Caco-2 (cell line): Measurements from ENCODE around the gene FAAP100. TPM values are rescaled to one million over a fixed set of nuclear protein-coding genes. Genes with fewer than 3 reads are reported as not detected.

Experiments
- BruUV-seq: library from RNA; stranded (reverse); fragments of 400-500 nt; replicated peaks from 2 replicates; lab custom pipeline; 2021; lab: Mats Ljungman, UMichigan
- CTCF ChIA-PET: fragments of 300-600 bp; sonication (Branson Sonifier 250); formaldehyde crosslinking; loops from one replicate; lab custom pipeline; 2022; ENCODE audit warnings: antibody characterized with exemption; lab: Charles Lee
- POLR2A ChIA-PET: fragments of 300-600 bp; sonication (Branson Sonifier 250); formaldehyde crosslinking; loops from one replicate; lab custom pipeline; 2022; ENCODE audit warnings: antibody characterized with exemption; lab: Charles Lee
- DNase-seq, 2 experiments: peaks; one replicate each; pipeline versions ENCODE4 v3.0.0 to v3.0.0-alpha.2; 2020 to 2022
- H3K27me3 ChIP-seq: replicated peaks from 2 replicates; pipeline ENCODE4 v1.6.0; 2011; ENCODE audit warnings: low read length; ENCODE audit not compliant: control insufficient read depth, insufficient read depth
- H3K36me3 ChIP-seq: 2 replicates; pipeline ENCODE4 v1.5.1; 2011; ENCODE audit warnings: low read length; ENCODE audit not compliant: control insufficient read depth, insufficient read depth
- H3K4me1 ChIP-seq: fragments of 250-450 bp; sonication (Bioruptor Pico); 2 replicates; pipeline ENCODE4 v1.5.1; 2020; ENCODE audit warnings: mild to moderate bottlenecking
- H3K4me3 ChIP-seq: 2 replicates; pipeline ENCODE4 v1.5.1; 2011; ENCODE audit warnings: low read depth, mild to moderate bottlenecking, control low read depth, low read length
- H3K9me3 ChIP-seq: fragments of 250-450 bp; sonication (Bioruptor Pico); 2 replicates; pipeline ENCODE4 v1.5.1; 2020; ENCODE audit warnings: mild to moderate bottlenecking, moderate library complexity
- H3K27ac Mint-ChIP-seq: one replicate; pipeline ENCODE4 v1.8.0; 2022; ENCODE audit warnings: mixed read lengths; ENCODE audit not compliant: unreplicated experiment
- H3K27me3 Mint-ChIP-seq: one replicate; pipeline ENCODE4 v1.8.0; 2022; ENCODE audit warnings: mixed read lengths; ENCODE audit not compliant: insufficient read depth, unreplicated experiment
- H3K36me3 Mint-ChIP-seq: one replicate; pipeline ENCODE4 v1.8.0; 2022; ENCODE audit warnings: mild to moderate bottlenecking, mixed read lengths; ENCODE audit not compliant: insufficient read depth, unreplicated experiment
- H3K4me1 Mint-ChIP-seq: one replicate; pipeline ENCODE4 v1.8.0; 2022; ENCODE audit warnings: low read depth, mixed read lengths; ENCODE audit not compliant: unreplicated experiment
- H3K4me3 Mint-ChIP-seq: one replicate; pipeline ENCODE4 v1.8.0; 2022; ENCODE audit warnings: mild to moderate bottlenecking, moderate library complexity, mixed read lengths; ENCODE audit not compliant: unreplicated experiment
- H3K9me3 Mint-ChIP-seq: one replicate; pipeline ENCODE4 v1.8.0; 2022; ENCODE audit warnings: mixed read lengths; ENCODE audit not compliant: unreplicated experiment
- intact Hi-C: fragments of 100-400 bp; cut with micrococcal nuclease; formaldehyde crosslinking; loops from one replicate; pipeline ENCODE4 v1.10.0; 2022; ENCODE audit not compliant: unreplicated experiment
- total RNA-seq: library from RNA; stranded (reverse); gene quantifications from 2 replicates; pipeline ENCODE4 v1.2.3, GENCODE V29; 2022
- TF ChIP-seq, protein P1 (sequence below), 2 experiments: fragments of 200-600 bp in 1 of 2; IDR thresholded peaks; 1 replicate in 1 of 2; 2 replicates in 1 of 2; pipeline versions ENCODE4 v1.5.1 to v1.8.0; 2011 to 2022; ENCODE audit warnings: antibody characterized with exemption in 1 of 2, control low read depth in 1 of 2, inconsistent platforms in 1 of 2, low read depth in 1 of 2, low read length in 1 of 2, mild to moderate bottlenecking in 1 of 2, moderate library complexity in 1 of 2; ENCODE audit not compliant: insufficient read depth in 1 of 2, severe bottlenecking in 1 of 2, unreplicated experiment in 1 of 2

The FAAP100 gene
- total RNA-seq, 1 experiment from 2014 or later, result 38.5 TPM

DNA sequence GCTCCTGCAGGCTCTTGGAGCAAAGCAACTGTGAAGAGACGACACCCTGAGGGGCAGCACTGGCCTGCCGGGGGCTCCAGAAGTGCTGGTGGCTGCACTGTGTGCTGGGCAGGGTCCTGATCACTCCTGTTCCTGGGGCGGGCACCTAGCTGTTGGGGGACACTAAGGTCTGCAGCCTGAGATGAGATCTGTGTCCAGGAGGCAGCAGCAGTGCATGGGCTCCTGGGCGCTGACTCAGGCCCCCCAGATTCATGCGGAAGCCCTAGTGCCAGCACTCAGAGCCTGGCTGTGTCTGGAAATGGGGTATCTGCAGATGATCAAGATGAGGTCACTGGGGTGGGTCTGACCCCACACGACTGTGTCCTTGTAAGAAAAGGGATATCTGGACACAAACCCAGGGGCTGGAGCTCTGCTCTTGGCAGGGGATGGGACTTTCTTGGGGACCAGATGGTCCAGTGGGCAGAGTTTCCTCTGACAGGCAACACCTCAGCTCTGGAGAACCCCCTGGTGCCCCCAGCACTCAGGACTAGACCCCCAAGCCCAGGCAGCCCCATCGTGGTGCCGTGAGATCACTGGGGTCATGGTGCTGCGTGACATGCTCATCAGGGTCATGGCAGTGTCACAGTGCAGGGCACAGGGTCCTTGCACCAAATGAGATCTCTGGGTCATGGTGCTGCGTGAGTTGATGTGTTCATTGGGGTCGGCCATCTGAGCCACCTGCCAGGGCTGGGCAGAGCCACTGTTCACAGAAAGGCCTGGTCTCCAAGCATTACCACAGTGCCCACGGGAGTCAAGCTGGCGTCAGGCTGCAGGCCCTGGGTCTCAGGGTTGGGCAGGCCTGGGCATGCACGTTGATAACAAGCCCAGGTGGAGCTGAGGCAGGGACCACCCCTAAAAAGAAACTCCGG, 9.5 kb downstream of the FAAP100 start:
- no peak overlapping the region for H3K27ac Mint-ChIP-seq
- Histone ChIP-seq H3K27me3 (no peaks in the 10 kb centered on the region), H3K9me3 (no peaks in the 10 kb centered on the region), H3K36me3 (peaks cover 1% of the 10 kb centered on the region), H3K4me1 (no peaks in the 10 kb centered on the region), H3K4me3 (no peak overlapping the region)
- ChIA-PET POLR2A (interaction anchor here (0.9 kb wide), 1 partner anchor 10 kb away, joined by 4 read pairs; the partner anchor contains the start of gene FAAP100), CTCF (interaction anchor here (0.6 kb wide), 1 partner anchor 132 kb away, joined by 5 read pairs; no protein-coding TSS in a partner anchor)
- intact Hi-C loops, result no loop called here
- DNase-seq, result no peak
- peaks cover 34% of the 10 kb centered on the region for H3K36me3 Mint-ChIP-seq
- TF ChIP-seq, protein P1, sequence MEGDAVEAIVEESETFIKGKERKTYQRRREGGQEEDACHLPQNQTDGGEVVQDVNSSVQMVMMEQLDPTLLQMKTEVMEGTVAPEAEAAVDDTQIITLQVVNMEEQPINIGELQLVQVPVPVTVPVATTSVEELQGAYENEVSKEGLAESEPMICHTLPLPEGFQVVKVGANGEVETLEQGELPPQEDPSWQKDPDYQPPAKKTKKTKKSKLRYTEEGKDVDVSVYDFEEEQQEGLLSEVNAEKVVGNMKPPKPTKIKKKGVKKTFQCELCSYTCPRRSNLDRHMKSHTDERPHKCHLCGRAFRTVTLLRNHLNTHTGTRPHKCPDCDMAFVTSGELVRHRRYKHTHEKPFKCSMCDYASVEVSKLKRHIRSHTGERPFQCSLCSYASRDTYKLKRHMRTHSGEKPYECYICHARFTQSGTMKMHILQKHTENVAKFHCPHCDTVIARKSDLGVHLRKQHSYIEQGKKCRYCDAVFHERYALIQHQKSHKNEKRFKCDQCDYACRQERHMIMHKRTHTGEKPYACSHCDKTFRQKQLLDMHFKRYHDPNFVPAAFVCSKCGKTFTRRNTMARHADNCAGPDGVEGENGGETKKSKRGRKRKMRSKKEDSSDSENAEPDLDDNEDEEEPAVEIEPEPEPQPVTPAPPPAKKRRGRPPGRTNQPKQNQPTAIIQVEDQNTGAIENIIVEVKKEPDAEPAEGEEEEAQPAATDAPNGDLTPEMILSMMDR (IDR thresholded peaks at IDR 0.05; ENCODE audit: insufficient read depth in 1 of 2, low read depth in 1 of 2, low read length in 1 of 2, severe bottlenecking in 1 of 2, unreplicated experiment in 1 of 2), result no peak
- no TSS peak for BruUV-seq
- no peak overlapping the region for H3K4me3 Mint-ChIP-seq
- no peaks in the 10 kb centered on the region for H3K27me3 Mint-ChIP-seq
- H3K4me1 Mint-ChIP-seq, result no peaks in the 10 kb centered on the region
- H3K9me3 Mint-ChIP-seq, result no peaks in the 10 kb centered on the region

DNA sequence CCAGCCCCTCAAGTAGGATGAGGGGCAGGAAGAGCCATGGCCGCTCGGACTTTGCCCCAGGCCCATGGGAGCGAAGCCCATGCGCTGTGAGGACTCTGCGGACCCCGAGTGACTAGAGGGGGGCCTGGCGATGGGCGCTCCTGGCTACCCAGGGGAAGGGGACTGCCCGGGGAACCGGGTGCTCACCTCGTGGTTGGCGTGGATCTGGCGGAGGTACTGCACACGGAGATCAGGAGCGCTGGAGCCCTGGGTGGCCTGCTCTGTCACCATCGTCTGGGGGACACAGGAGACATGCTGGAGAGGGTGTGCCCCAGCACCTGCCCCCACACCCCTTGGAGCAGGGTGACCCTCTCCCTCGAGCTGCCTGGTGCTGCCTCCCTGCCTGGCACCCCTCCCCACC, 11.0 kb downstream of the FAAP100 start:
- Mint-ChIP-seq H3K4me1 (no peaks in the 10 kb centered on the region), H3K36me3 (peaks cover 30% of the 10 kb centered on the region), H3K27me3 (no peaks in the 10 kb centered on the region), H3K4me3 (no peak overlapping the region), H3K27ac (no peak overlapping the region), H3K9me3 (no peaks in the 10 kb centered on the region)
- TF ChIP-seq, protein P1 (IDR thresholded peaks at IDR 0.05; ENCODE audit: insufficient read depth in 1 of 2, low read depth in 1 of 2, low read length in 1 of 2, severe bottlenecking in 1 of 2, unreplicated experiment in 1 of 2), result no peak
- DNase-seq, result no peak
- H3K4me3 ChIP-seq, result no peak overlapping the region
- intact Hi-C loops, result no loop called here
- H3K36me3 ChIP-seq, result peaks cover under 1% of the 10 kb centered on the region
- ChIA-PET CTCF (no interaction called here), POLR2A (no interaction called here)
- no peaks in the 10 kb centered on the region for H3K27me3 ChIP-seq
- no TSS peak for BruUV-seq
- no peaks in the 10 kb centered on the region for H3K4me1 ChIP-seq
- H3K9me3 ChIP-seq, result no peaks in the 10 kb centered on the region

DNA sequence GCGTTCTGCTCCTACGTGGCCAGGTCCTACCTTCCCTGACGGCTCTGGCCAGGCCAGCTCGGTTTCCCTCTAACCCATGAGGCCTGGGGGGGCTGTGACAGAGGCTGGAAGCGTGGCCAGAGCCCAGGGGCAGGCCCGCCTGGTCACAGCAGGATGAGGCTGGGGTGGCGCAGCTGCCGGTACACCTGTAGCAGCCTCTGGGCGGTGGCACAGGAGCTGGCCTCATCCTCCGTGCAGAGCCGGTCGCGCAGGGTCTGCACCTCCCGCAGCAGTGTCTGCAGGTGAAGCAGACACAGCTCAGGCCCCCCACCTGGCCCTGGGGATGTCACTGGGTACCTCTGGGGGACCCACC, 11.5 kb downstream of the FAAP100 start:
- ChIA-PET POLR2A (no interaction called here), CTCF (no interaction called here)
- BruUV-seq, result no TSS peak
- no peaks in the 10 kb centered on the region for H3K4me1 ChIP-seq
- no peaks in the 10 kb centered on the region for H3K4me1 Mint-ChIP-seq
- DNase-seq, result no peak
- no peak overlapping the region for H3K4me3 Mint-ChIP-seq
- intact Hi-C loops, result no loop called here
- H3K36me3 Mint-ChIP-seq, result peaks cover 25% of the 10 kb centered on the region
- H3K9me3 ChIP-seq, result no peaks in the 10 kb centered on the region
- H3K9me3 Mint-ChIP-seq, result no peaks in the 10 kb centered on the region
- TF ChIP-seq, protein P1 (IDR thresholded peaks at IDR 0.05; ENCODE audit: insufficient read depth in 1 of 2, low read depth in 1 of 2, low read length in 1 of 2, severe bottlenecking in 1 of 2, unreplicated experiment in 1 of 2), result no peak
- H3K36me3 ChIP-seq, result no peaks in the 10 kb centered on the region; the same call in none of the 2 replicates
- H3K27me3 Mint-ChIP-seq, result no peaks in the 10 kb centered on the region
- H3K27ac Mint-ChIP-seq, result no peak overlapping the region
- no peaks in the 10 kb centered on the region for H3K27me3 ChIP-seq
- H3K4me3 ChIP-seq, result no peak overlapping the region
